Stimulated activated CD8-positive, alpha-beta memory T cell treated with anti-CD3 and anti-CD28 coated beads, Interleukin-15, amount 100 ng/mL, for 24 hours (primary cell): ENCODE measurements around the gene ZNF677.
A peak's percentile ranks its signal among the peaks of the same experiment; 100 is the strongest.
"Not testable (repeated sequence)": the region's sequence is repeated elsewhere in the genome, so short reads cannot be mapped to it uniquely, and the experiment has no call there.

ENCODE experiments used
- DNase-seq: peaks from one replicate; pipeline ENCODE4 v3.0.0-alpha.2; 2020; ENCODE audit warnings: low read depth

The ZNF677 gene

DNA sequence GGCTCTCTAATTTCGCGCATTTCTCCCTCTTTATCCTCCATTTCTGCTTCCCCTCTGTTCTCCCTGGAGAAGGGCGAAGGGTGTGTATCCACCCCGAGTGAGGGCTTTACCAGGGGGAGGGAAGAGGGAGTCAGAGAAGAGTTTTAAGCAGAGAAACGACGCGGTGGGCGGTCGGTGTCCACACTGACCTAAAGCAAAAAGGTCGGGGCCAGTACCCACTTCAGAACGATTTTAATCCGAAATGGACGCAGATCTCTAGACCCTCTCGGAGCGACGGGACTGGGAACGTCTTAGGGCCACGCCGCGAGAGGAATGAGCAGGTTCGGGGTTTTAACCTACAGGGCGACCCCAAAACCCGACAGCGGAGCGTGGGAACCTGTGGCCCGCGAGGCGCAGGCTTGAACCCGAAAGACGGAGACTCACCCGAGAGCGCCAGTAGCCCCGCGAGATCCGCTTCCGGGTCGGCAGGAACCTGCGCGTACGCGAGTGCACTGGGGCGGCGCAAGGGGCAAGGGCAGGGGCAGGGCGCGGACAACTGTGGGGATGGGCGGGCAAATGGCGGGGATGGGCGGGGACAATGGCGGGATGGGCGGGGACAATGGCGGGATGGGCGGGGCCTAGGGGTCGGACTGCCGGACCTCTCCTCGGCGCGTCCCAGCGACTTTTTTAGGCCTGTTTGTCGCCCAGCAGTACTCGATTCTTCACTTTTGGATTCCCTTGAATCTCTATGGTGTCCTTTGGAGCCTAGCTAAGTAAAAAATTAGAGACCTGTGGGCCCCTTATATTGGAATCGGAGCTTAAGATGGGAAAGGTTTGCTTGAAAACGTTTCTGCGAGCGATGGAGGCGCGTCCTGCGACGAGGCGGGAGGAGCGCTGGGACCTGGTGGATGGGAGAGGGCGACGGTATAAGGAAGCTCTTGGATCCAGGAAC is at the start of gene ZNF677:
Gene ZNF677, minus strand, starts transcription at position 463 of the 931 bp plus-strand sequence. CDS start 3,323 bp downstream, outside the sequence.
- peak; percentile 41 for DNase-seq

DNA sequence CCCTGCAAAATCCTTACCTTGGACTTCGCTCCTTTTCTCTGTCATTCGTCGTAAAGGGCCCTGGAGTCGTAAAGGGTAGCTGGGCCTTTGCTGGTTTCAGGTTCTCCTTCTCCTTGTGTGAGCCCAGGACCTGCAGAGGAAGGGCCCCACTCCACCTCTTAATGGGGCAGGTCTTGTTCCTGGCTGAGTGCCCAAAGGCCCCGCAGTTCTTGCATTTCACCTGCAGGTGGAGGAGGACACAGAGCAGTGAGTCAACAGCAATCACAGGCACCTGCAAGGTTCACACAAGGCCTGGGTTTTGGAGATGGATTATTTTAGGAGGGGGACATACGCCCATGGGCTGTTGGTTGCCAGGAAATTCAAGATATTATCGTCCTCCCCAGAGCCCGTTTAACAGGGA is 46.7 kb upstream of the ZNF677 start:
- not testable (repeated sequence) for DNase-seq

DNA sequence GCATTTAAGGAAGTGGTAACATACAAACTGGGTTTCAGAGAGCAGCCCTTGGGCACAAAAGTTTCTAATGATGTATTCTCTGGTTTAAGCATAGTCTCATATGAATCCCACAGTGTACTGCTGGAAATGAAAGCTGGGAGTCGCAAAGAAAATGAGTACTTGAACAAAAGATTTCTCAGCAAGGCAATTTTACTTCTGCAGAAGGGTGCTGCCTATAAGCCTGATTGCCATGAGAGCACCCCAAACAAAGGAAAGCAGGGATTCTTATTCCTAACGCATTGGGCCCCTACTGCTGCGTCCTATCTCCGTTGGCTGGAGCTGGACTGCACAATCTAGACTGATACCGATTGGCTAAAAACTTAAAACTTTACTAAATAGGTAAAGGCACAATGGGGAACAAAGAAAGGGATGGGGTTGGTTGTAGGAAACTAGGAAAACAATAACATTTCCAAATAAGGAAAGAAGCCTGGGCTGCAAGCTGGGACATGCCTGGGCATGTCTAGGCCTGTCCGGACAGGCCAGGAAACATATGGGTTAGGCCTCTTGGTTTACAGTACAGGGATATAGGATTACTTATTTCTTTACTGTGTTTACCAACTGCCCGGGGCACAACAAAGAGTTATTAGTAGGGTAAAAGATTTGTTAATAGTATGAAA is 40.2 kb upstream of the ZNF677 start:
- DNase-seq: no peak

DNA sequence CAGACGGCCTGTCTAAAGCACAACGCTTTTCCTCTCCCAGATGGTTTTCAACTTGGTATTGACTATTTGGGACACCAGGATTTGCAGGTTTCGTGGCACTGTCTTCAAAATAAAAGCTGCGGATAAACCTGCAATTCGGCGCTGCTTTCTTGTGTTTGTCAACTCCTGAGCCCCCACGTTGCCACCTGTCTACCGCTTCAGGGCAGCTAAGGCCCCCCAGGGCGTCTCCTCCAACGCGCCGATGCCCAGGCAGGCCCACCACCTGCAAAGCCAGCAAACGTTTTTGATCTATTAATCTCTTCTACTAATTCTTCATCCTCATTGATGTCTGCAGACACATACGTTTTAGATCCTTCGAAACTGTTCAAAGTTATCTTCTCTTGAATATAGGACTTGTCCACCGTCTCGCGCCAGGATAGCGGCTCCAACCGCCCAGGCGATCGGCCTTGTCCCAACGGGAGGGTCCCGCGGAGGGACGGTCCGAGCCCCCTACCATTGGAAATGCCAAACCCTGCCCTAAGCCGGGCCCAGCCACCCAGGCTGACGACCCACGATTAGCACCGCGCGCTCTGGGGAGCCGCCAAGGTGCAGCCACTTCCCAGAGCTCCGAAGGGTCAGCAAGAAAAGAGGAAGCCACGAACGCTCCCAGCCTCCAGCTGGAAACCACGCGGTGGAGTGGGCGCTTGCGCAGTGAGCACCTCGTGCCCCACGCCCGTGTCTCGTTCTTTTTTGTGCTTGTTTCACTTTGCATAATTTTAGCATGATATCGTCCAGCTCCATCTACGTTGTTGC is 36.3 kb upstream of the ZNF677 start:
- DNase-seq: no peak

DNA sequence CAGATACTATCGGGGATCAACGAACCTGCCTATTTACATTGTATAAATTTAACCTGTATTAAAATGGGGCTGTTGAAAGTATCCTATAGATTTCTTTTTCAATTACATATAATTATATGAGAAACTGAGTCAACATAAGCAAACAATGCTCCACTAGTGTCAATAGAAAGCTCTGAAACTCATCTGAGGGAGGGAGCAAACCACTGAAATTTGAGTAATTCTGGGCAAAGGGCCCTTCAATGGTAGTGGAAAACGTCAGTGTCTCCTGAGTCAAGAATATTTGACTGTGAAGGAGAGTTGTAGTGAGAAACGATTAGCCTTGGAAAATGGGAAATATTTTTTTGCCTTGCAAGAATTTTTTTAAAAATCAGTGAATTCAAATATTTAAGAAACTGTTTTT is 30.4 kb upstream of the ZNF677 start:
- no peak for DNase-seq

DNA sequence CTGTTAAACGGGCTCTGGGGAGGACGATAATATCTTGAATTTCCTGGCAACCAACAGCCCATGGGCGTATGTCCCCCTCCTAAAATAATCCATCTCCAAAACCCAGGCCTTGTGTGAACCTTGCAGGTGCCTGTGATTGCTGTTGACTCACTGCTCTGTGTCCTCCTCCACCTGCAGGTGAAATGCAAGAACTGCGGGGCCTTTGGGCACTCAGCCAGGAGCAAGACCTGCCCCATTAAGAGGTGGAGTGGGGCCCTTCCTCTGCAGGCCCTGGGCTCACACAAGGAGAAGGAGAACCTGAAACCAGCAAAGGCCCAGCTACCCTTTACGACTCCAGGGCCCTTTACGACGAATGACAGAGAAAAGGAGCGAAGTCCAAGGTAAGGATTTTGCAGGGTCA is 27.3 kb upstream of the ZNF677 start:
- not testable (repeated sequence) for DNase-seq

DNA sequence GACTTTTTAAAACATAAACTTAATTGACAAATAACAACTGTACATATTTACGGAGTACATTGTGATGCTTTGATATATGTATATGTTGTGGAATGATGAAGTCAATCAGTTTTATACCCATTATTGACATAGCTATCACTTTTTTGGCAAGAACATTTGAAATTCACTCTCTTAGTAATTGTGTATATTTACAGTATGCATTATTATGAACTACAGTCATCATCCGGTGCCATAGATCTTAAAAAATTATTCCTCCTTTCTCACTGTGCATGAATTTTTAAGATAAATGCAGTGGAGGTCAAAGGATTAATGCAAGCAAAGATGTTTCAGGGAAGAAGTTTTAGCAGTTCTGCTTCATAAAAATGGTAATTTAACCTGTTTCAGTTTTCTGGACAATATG is 20.8 kb upstream of the ZNF677 start:
- DNase-seq: no peak

DNA sequence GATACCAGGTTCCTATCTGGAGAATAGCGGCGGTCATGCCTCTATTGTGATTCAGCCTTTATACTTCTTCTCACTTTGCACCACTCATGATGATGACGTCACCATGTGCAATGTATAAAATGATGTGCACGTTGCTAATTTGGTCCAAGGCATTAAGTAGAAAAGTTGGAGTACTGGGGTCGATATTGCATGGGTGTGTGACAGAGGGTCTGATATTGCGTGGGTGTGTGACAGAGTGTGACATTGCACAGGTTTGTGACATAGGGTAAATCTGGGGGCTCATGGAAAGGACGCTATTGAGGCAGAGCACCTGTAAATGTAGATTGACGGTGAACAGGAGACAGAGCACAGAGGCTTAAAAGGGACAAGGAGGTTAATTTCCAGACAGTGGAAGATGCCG is 17.4 kb upstream of the ZNF677 start:
- no peak for DNase-seq

DNA sequence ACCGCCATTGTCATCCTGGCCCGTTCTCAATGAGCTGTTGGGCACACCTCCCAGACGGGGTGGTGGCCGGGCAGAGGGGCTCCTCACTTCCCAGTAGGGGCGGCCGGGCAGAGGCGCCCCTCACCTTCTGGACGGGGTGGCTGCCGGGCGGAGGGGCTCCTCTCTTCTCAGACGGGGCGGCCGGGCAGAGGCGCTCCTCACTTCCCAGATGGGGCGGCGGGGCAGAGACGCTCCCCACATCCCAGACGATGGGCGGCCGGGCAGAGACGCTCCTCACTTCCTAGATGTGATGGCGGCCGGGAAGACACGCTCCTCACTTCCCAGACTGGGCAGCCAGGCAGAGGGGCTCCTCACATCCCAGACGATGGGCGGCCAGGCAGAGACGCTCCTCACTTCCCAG is 15.2 kb upstream of the ZNF677 start:
- not testable (repeated sequence) for DNase-seq

DNA sequence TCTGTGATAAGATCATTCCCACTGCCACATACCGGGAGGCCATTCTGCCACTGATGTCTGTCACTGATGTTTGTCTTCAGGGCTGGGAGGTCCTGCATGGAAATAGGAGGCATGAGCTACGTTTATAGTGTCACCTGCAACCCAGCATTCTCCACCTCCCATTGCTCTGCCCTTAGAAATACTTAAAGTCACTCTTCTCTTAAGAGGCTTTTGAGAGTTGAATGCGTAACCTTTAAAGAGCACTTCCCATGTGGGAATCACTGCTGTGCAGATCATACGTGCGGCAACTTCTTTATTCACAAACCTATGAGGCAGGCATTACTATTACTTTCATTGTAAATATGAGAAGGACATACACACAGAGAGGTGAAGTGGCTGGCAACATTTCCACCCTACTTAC is 12.9 kb upstream of the ZNF677 start, which contains the start of gene VN1R4:
Gene VN1R4, minus strand, starts transcription at position 101 of the 400 bp plus-strand sequence. Its CDS starts 58 bp downstream, at position 43.
- DNase-seq: not testable (repeated sequence)

DNA sequence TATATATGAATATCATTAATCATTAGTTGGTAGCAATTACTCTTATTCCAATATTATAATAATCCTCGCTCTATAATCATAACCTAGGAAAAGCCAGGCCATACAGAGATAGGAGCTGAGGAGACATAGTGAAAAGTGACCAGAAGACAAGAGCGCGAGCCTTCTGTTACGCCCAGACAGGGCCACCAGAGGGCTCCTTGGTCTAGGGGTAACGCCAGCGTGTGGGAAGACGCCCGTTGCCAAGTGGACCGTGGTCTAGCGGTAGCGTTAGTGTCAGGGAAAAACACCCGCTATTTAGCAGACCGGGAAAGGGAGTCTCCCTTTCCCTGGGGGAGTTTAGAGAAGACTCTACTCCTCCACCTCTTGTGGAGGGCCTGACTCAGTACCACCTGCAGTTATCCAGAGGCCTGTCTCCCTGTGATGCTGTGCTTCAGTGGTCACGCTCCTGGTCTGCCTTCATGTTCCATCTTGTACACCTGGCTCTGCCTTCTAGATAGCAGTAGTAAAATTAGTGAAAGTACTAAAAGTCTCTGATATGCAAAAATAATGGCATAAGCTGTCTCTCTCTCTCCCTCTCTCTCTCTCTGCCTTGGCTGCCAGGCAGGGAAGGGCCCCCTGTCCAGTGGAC is 3.2 kb upstream of the ZNF677 start, which contains the start of gene VN1R2:
Gene VN1R2, plus strand, starts transcription at position 578 of the 628 bp plus-strand sequence. CDS start 84 bp downstream, outside the sequence.
- DNase-seq: not testable (repeated sequence)

DNA sequence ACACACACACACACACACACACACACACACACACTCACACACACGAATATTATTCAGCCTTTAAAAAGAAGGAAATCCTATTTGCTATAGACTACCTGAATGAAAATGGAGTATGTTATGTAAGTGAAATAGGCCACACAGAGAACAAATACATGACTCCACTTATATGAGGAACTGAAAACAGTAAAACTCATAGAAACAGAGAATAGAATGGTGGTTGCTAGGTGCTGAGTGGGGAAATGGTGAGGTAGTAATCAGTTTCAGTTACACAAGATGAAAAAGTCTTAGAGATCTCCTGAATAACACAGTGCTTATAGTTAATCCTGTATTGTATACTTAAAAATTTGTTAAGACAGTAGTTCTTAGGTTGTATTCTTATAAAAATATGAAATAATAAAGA is 8.2 kb downstream of the ZNF677 start:
- DNase-seq: no peak

DNA sequence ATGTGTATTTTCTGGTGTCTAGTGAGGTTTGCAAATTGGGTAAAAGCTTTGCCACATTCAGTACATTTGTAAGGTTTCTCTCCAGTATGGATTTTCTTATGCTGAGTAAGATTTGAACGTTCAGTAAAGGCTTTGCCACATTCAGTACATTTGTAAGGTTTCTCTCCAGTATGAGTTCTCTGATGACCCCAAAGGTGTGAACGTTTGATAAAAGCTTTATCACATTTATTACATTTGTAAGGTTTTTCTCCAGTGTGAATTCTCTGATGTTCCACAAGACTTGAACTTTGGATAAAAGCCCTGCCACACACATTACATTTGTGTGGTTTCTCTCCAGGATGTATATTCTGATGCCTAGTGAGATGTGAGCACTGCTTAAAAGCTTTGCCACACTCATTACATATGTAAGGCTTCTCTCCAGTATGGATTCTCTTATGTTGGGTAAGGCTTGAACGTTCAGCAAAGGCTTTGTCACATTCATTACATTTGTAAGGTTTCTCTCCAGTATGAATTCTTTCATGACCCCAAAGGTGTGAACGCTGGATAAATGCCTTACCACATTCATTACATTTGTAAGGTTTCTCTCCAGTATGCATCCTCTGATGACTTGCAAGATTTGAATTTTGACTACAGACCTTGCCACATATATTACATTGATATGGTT is 17.4 kb downstream of the ZNF677 start:
- no peak for DNase-seq

DNA sequence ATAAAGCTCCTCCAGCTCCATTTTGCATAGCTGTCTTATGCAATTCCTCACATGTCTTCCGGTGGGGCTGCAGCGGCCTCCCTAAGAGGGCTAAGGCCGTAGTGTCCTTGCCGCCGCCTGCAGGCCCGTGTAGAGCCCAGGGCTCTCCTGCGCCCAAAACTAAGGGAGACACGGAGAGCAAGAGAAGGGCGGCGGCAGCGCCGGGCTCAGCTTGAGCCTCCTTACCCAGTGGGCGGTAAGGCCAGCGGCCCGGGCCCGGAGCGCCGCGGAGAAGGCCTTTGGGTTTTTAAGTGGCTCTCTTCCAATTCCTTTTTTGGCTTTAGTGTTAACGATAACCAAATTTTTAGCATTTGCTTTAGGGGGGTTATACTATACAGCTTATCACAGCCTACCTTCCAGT is 30.1 kb downstream of the ZNF677 start:
- no peak for DNase-seq

DNA sequence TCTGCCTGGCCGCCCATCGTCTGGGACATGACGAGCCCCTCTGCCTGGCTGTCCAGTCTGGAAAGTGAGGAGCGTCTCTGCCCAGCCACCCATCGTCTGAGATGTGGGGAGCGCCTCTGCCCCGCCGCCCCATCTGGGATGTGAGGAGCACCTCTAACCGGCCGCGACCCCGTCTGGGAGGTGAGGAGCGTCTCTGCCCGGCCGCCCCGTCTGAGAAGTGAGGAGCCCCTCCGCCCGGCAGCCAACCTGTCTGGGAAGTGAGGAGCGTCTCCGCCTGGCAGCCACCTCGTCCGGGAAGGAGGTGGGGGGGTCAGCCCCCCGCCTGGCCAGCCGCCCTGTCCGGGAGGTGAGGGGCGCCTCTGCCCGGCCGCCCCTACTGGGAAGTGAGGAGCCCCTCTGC is 32.0 kb downstream of the ZNF677 start:
- not testable (repeated sequence) for DNase-seq

DNA sequence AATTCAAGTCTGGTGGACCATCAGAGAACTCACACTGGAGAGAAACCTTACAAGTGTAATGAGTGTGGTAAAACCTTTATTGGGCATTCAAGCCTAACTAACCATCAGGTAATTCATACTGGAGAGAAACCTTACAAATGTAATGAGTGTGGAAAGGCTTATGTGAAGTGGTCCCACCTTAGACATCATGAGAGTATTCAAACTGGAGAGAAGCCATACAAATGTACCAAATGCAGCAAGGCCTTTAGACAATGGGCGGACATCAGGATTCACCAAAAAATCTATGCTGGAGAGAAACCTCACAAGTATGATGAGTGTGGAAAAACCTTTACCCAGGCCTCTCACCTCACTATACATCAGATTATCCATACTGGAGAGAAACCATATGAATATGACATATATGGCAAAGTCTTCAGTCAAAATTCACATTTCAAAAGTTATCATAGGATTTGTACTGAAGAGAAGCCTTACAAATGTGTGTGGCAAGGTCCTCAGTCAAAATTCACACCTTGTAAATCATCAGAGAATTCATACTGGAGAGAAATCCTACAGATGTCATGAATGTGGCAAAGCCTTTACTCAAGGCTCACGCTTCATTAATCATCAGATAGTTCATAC is 41.9 kb downstream of the ZNF677 start:
- no peak for DNase-seq

DNA sequence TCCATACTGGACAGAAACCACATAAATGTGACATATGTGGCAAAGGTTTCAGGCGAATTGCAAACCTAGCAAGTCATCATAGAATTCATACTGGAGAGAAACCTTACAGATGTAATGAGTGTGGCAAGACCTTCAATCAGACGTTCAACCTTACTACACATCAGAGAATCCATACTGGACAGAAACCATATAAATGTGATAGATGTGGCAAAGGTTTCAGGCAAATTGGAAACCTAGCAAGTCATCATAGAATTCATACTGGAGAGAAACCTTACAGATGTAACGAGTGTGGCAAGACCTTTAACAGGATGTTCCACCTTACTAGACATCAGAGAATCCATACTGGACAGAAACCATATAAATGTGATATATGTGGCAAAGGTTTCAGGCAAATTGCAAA is 43.1 kb downstream of the ZNF677 start:
- not testable (repeated sequence) for DNase-seq

DNA sequence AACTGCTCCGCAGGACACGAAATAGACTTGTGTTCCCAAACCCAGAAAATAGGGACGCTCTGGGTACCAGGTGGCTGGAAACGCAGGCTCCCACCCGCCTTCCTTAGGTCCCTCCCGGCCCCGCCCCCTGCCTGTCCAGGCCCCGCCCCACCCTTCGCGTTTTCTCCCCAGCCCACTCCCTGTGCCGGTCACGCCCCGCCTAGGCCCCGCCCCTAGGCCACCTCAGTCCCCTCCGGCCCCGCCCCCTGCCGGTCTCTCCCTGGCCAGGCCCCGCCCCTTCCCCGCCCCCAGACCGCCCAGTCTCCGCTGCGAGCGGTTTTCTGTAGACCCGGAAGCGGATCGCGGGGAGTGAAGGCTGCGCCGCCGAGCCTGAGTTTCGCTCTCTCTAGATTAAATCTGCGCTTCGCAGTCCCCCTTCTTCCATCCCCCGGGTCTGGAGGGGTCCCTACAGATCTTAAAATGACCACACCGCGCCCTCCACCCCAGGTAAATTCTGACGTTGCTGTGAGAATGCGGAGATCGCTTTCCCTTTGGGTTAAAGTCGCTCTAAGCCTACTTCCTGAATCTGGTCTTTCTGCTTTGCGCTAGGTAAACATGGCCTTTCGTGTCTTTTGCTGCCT is 57.8 kb downstream of the ZNF677 start:
- peak; percentile 98 for DNase-seq

DNA sequence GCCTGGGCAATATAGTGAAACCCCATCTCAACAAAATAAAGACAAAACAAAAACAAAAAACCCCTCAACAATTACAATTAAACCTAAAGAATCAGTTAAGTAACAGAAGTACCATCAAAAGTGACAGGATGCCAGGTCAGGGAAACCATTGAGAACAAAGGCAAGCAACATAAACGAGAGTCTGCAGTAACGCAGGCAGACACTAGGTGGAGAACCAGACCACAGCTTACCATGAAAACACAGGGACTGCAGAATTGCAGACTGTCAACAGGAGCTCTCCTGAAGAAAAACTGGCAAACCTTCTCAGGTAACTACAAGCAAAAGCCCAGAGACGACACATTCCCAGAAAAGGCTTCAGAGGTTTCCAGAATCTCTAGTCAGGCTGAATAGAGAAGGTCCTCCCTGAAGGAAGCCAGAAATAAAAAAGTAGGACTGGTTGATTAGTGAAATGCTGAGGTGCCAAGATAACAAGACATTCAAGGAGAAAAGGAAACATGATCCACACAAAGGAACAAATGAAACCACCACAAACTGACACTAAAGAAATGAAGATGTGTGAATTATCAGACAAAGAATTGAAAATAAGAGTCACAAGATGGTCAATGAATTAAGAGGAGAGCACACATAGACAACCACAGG is 59.3 kb downstream of the ZNF677 start:
- DNase-seq: peak; percentile 23
